ENCODE data around the gene BMPR1B. TPM values are rescaled to one million over a fixed set of nuclear protein-coding genes. Genes with fewer than 3 reads are reported as not detected.

Gene BMPR1B
- total RNA-seq, 2 donors from 2014 or later: 0.10 to 0.24 TPM

GRCh38 chr4:95044324-95044837, 286.6 kb downstream of the BMPR1B start:
- no peak overlapping the region for H3K27ac ChIP-seq
- no peaks in the 10 kb centered on the region for H3K9me3 ChIP-seq
- no peaks in the 10 kb centered on the region for H3K4me1 ChIP-seq
- H3K27me3 ChIP-seq: no peaks in the 10 kb centered on the region
- H3K4me3 ChIP-seq: no peak overlapping the region
- no peak overlapping the region for H3K9ac ChIP-seq (ENCODE audit: low read depth in 2 of 2, low read length in 2 of 2)
- intact Hi-C loops (cut with DNase I): no loop called here
- no peaks in the 10 kb centered on the region for H3K36me3 ChIP-seq
- no peak for DNase-seq
- TF ChIP-seq CTCF (IDR thresholded peaks at IDR 0.05): no peak

- no peak for TF ChIP-seq CTCF (IDR thresholded peaks at IDR 0.05)
- H3K27ac ChIP-seq: no peak overlapping the region
- no peak overlapping the region for H3K9ac ChIP-seq (ENCODE audit: low read depth in 2 of 2, low read length in 2 of 2)
- H3K9me3 ChIP-seq: no peaks in the 10 kb centered on the region
- intact Hi-C loops (cut with DNase I): no loop called here
- no peak overlapping the region for H3K4me3 ChIP-seq
- H3K27me3 ChIP-seq: no peaks in the 10 kb centered on the region
- H3K4me1 ChIP-seq: no peaks in the 10 kb centered on the region
- no peaks in the 10 kb centered on the region for H3K36me3 ChIP-seq
- no peak for DNase-seq
Measured at GRCh38 chr4:95045429-95045828, 287.7 kb downstream of the BMPR1B start.

- Histone ChIP-seq H3K4me3 (no peak overlapping the region), H3K27me3 (no peaks in the 10 kb centered on the region), H3K4me1 (no peaks in the 10 kb centered on the region), H3K27ac (no peak overlapping the region), H3K36me3 (no peaks in the 10 kb centered on the region), H3K9me3 (no peaks in the 10 kb centered on the region), H3K9ac (ENCODE audit: low read depth in 2 of 2, low read length in 2 of 2) (no peak overlapping the region)
- intact Hi-C loops (cut with DNase I): no loop called here
- DNase-seq: no peak
- TF ChIP-seq CTCF (IDR thresholded peaks at IDR 0.05): no peak
Measured at GRCh38 chr4:95048296-95048695, 290.5 kb downstream of the BMPR1B start.

- intact Hi-C loops (cut with DNase I): no loop called here
- no peak overlapping the region for H3K27ac ChIP-seq
- H3K9me3 ChIP-seq: no peaks in the 10 kb centered on the region
- no peak for DNase-seq
- no peaks in the 10 kb centered on the region for H3K27me3 ChIP-seq
- no peaks in the 10 kb centered on the region for H3K36me3 ChIP-seq
- H3K4me3 ChIP-seq: no peak overlapping the region
- H3K4me1 ChIP-seq: no peaks in the 10 kb centered on the region
- TF ChIP-seq CTCF (IDR thresholded peaks at IDR 0.05): no peak
- no peak overlapping the region for H3K9ac ChIP-seq (ENCODE audit: low read depth in 2 of 2, low read length in 2 of 2)
Measured at GRCh38 chr4:95049551-95050233, 291.9 kb downstream of the BMPR1B start.

GRCh38 chr4:95050980-95051701, 293.4 kb downstream of the BMPR1B start:
- no peak overlapping the region for H3K27ac ChIP-seq
- no peaks in the 10 kb centered on the region for H3K27me3 ChIP-seq
- H3K36me3 ChIP-seq: no peaks in the 10 kb centered on the region
- H3K9me3 ChIP-seq: no peaks in the 10 kb centered on the region
- TF ChIP-seq CTCF (IDR thresholded peaks at IDR 0.05): no peak
- H3K9ac ChIP-seq (ENCODE audit: low read depth in 2 of 2, low read length in 2 of 2): no peak overlapping the region
- DNase-seq: no peak
- H3K4me1 ChIP-seq: no peaks in the 10 kb centered on the region
- no peak overlapping the region for H3K4me3 ChIP-seq
- intact Hi-C loops (cut with DNase I): no loop called here
